NT2/D1 (cell line): Measurements from ENCODE around the gene PCED1B.

ENCODE experiments used
- SUZ12 ChIP-seq: IDR thresholded peaks from 2 replicates; pipeline ENCODE4 v1.6.1; 2011; ENCODE audit not compliant: insufficient read length, insufficient read depth; ENCODE audit errors: extremely low read depth
- YY1 ChIP-seq: IDR thresholded peaks from 2 replicates; pipeline ENCODE4 v1.6.1; 2011; ENCODE audit not compliant: insufficient read length, insufficient read depth
- ZNF274 ChIP-seq: IDR thresholded peaks from 2 replicates; pipeline ENCODE4 v1.6.1; 2011; ENCODE audit warnings: mild to moderate bottlenecking, low read depth, low read length

DNA sequence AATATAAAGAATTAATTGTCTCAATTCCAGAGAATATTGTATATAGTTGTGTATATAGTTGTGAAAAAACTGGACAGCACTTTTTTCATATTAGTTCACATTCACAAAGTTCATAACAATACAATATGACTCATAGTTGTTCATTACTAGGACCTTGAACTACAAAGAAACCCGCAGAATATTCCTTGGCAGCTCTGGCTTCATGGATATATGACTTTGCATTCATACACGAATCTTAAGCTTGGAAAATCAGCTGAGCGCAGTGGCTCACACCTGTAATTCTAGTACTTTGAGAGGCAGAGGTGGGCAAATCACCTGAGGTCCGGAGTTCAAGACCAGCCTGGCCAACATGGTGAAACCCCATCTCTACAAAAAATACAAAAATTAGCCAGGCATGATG, 38.1 kb upstream of the PCED1B start:
- TF ChIP-seq YY1 (no peak), SUZ12 (no peak), ZNF274 (no peak)
